Colonic mucosa (tissue), 4 donors: Measurements from ENCODE around the gene ABHD15. TPM values are rescaled to one million over a fixed set of nuclear protein-coding genes. Genes with fewer than 3 reads are reported as not detected.
A peak's percentile ranks its signal among the peaks of the same experiment; 100 is the strongest.

ENCODE experiments used
- DNase-seq: peaks from one replicate; pipeline ENCODE4 v3.0.0-alpha.2; 2020
- H3K27ac ChIP-seq: fragments of 200-600 bp; one replicate; pipeline ENCODE4 v1.8.0; 2021
- H3K27me3 ChIP-seq: fragments of 200-600 bp; one replicate; pipeline ENCODE4 v1.8.0; 2021
- H3K36me3 ChIP-seq: fragments of 200-600 bp; one replicate; pipeline ENCODE4 v1.8.0; 2021
- H3K4me1 ChIP-seq: fragments of 200-600 bp; one replicate; pipeline ENCODE4 v1.8.0; 2021; ENCODE audit warnings: mild to moderate bottlenecking
- H3K4me3 ChIP-seq: fragments of 200-600 bp; one replicate; pipeline ENCODE4 v1.8.0; 2021
- H3K9ac ChIP-seq, 2 donors: one replicate each; pipeline ENCODE4 v1.7.0; 2013; ENCODE audit warnings: control low read depth in 2 of 2, low read depth in 2 of 2, low read length in 2 of 2
- H3K9me3 ChIP-seq: fragments of 200-600 bp; one replicate; pipeline ENCODE4 v1.8.0; 2021
- CTCF ChIP-seq: fragments of 200-600 bp; IDR thresholded peaks from one replicate; pipeline ENCODE4 v1.8.0; 2022; ENCODE audit warnings: antibody characterized with exemption, mild to moderate bottlenecking
- intact Hi-C: fragments of 100-400 bp; cut with DNase I; formaldehyde crosslinking; loops from one replicate; pipeline ENCODE4 v1.14.1; 2022
- total RNA-seq, 2 donors: library from RNA; stranded (reverse); fragmentation: NEBNext Ultra II Directional in 1 of 2; extraction: Animal tissue kit (Norgen Biotek cat#: 25700) in 1 of 2; gene quantifications; one replicate each; pipeline ENCODE4 v1.2.1, GENCODE V29; 2021
- donor health status: healthy.
- donor health status: DM: no; HTN: no; CAD: no.
- donor health status: DM: no; HTN: no; CAD: no.

The ABHD15 gene
- total RNA-seq, 2 donors from 2014 or later = 17.2 to 20.7 TPM

GRCh38 chr17:29582772-29583171 is 15.9 kb upstream of the ABHD15 start:
- Histone ChIP-seq H3K9me3 (no peaks in the 10 kb centered on the region), H3K27ac (no peak overlapping the region), H3K27me3 (no peaks in the 10 kb centered on the region), H3K36me3 (no peaks in the 10 kb centered on the region), H3K9ac (no peak overlapping the region), H3K4me3 (no peak overlapping the region), H3K4me1 (peaks cover 13% of the 10 kb centered on the region)
- no peak for DNase-seq
- no peak for TF ChIP-seq CTCF
- intact Hi-C loops = loop anchor here (5.0 kb wide), 2 partner anchors 35 to 195 kb away; no protein-coding TSS in a partner anchor

- no peak for DNase-seq
- Histone ChIP-seq H3K36me3 (no peaks in the 10 kb centered on the region), H3K4me1 (peaks cover 9% of the 10 kb centered on the region), H3K9me3 (no peaks in the 10 kb centered on the region), H3K27ac (no peak overlapping the region), H3K27me3 (no peaks in the 10 kb centered on the region), H3K9ac (no peak overlapping the region), H3K4me3 (no peak overlapping the region)
- no peak for TF ChIP-seq CTCF
- intact Hi-C loops = loop anchor here (5.0 kb wide), 2 partner anchors 35 to 195 kb away; no protein-coding TSS in a partner anchor
These were observed 15.5 kb upstream of the ABHD15 start for GRCh38 chr17:29582254-29582765.

- Histone ChIP-seq H3K36me3 (no peaks in the 10 kb centered on the region), H3K4me1 (peaks cover 6% of the 10 kb centered on the region), H3K4me3 (no peak overlapping the region), H3K27me3 (no peaks in the 10 kb centered on the region), H3K27ac (no peak overlapping the region), H3K9ac (no peak overlapping the region), H3K9me3 (no peaks in the 10 kb centered on the region)
- DNase-seq = no peak
- no peak for TF ChIP-seq CTCF
- intact Hi-C loops = loop anchor here (5.0 kb wide), 2 partner anchors 36 to 196 kb away; no protein-coding TSS in a partner anchor
These were observed 14.9 kb upstream of the ABHD15 start for GRCh38 chr17:29581583-29582253.

GRCh38 chr17:29579866-29580771 is 13.3 kb upstream of the ABHD15 start:
- peaks cover 2% of the 10 kb centered on the region for H3K4me1 ChIP-seq
- peaks cover 6% of the 10 kb centered on the region for H3K36me3 ChIP-seq

More at GRCh38 chr17:29579866-29580771, 13.3 kb upstream of the ABHD15 start:
- Histone ChIP-seq H3K27me3 (no peaks in the 10 kb centered on the region), H3K9me3 (no peaks in the 10 kb centered on the region), H3K27ac (no peak overlapping the region), H3K9ac (peak overlapping the region in 1 of 2 donors; percentile 9), H3K4me3 (no peak overlapping the region)
- peak; percentile 85 for TF ChIP-seq CTCF
- intact Hi-C loops = loop anchor here (5.0 kb wide), 2 partner anchors 37 to 197 kb away; no protein-coding TSS in a partner anchor
- peak; percentile 88 for DNase-seq
